A549 treated with dexamethasone at 1 μM for 4 hours (cell line): Measurements from ENCODE around the gene PLEKHN1. TPM values are rescaled to one million over a fixed set of nuclear protein-coding genes. Genes with fewer than 3 reads are reported as not detected.

Experiments
- total RNA-seq: library from RNA; stranded (reverse); fragments of 200-300 nt; extraction: Qiagen RNA extraction; gene quantifications from 5 replicates; pipeline ENCODE4 v1.2.3, GENCODE V29; 2022

PLEKHN1 gene
- 2.3 to 5.0 TPM (median 4.3 TPM) in 5 replicates for total RNA-seq

DNA sequence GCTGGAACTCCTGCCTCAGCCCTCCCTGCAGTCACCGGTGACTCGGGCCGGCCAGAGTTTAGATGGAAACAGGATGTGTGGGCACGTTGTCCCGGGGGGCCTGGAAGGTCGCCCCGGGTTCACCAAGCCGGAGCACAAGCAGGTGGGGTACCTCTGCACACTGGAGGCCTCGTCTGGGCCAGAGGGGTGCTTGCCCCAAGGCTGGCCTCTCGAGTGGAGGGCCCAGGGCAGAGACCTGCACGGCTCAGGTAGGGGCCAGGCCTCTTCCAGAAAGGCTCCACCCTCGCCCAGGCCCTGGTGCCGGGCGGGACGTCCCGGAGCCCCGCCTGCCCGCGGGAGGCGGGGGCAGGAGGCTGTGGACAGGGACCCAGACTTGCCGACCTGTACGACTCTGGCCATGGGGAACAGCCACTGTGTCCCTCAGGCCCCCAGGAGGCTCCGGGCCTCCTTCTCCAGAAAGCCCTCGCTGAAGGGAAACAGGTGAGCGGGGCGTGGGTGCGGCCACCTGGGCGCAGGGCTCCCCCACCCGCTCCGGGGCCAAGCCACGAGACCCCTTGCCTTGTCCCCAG lies at the start of gene PLEKHN1:
Gene PLEKHN1 (plus strand): TSS at position 348 of the 569 bp plus-strand sequence. CDS start 50 bp downstream, at position 398.

DNA sequence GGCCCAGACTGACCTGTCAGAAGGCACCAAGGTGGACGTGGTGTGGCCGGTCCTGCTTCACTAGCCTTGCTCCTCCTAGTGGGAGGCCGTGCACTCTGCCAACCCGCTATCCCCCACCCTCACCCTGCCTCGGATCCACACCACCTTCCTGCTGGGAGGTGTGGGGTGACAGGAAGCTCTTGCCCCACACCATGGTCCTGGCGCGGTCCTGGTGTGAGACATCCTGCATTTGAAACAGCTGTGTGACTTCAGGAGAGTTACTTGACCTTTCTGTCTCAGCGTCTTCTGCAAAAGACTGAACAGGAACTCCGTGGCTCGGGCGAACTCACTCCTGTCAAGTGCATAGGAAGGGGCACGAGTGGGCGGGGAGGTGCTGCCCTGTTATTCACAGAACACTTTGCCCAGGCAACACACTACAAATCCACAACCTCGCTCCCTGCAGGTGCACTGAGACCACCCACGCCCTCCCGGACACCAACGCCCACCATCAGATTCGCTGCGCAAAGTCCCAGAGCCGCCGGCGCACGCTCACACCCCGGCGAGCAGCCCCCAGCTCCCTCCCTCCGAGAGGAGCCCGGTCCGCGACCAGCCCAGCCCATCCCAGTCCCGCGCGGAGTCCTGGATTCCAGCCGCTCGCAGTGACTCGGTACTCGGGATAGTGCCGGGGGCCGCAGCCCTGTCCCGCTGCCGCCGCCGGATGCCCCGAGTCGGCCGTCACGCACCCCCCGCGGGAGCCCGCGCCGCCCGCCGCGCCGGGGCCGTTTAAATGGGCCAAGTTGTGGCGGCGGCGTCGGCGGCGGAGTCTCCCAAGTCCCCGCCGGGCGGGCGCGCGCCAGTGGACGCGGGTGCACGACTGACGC lies 42.9 kb upstream of the PLEKHN1 start, which contains the start of gene SAMD11:
Gene SAMD11 (plus strand): TSS at position 793 of the 860 bp plus-strand sequence. CDS start 509 bp downstream, outside the sequence.

DNA sequence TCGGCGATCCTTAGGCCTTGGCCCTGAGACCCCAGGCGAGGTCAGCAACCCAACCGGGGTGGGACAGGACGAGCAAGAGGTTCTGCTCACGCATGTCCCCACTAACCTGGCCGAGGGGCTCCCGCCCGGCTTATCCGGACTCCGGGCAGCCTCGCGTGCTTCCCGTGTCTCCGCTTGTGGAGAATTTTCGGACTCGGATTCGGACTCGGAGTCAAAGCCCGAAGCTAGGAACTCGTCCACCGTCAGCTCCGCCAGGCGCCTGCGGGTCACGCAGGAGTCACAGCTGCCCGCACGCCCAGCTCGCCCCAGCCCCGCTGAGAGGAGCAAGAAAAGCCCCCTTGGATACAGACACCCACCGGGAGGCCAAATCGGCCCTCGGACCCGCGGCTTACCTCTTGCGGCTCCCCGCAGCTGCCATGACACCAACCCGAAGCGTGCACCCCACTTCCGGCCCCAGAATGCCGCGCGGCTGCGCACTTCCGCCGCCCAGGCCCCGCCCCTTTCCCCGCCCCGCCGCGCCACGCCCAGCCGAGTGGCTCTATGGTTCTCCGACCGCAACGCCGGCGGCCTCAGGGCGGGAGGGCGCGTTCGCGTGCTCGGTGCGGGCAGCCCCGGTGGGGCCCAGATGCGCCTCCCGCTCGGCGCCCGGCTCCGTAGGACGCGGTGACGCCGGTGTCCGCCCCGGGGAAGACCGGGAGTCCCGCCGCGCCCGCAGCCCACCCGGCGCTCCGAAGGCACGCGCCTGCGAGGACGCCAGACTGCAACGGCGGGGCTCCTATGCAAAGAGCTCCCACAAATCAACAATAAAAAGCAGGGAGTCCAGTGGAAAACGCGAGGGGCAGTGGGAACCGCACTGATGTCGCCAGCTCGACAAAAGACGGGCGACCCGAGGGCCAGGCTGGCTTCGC lies 7.2 kb upstream of the PLEKHN1 start, which contains the start of gene NOC2L:
Gene NOC2L (minus strand): TSS at position 434 of the 908 bp plus-strand sequence. CDS start 16 bp downstream, at position 418.

GRCh38 chr1:960363-961131 lies 5.7 kb upstream of the PLEKHN1 start, which contains the start of gene KLHL17:
TSS of gene KLHL17 (plus strand) at chr1:960584. CDS start at chr1:960694, 110 bp downstream.

GRCh38 chr1:981955-982558 lies 15.8 kb downstream of the PLEKHN1 start, which contains the start of gene PERM1:
TSS of gene PERM1 (minus strand) at chr1:982093. CDS start at chr1:981029, 1,064 bp downstream.

GRCh38 chr1:999725-1000356 lies 33.6 kb downstream of the PLEKHN1 start, which contains the start of gene HES4:
TSS of gene HES4 (minus strand) at chr1:1000097. CDS start at chr1:999973, 124 bp downstream.

DNA sequence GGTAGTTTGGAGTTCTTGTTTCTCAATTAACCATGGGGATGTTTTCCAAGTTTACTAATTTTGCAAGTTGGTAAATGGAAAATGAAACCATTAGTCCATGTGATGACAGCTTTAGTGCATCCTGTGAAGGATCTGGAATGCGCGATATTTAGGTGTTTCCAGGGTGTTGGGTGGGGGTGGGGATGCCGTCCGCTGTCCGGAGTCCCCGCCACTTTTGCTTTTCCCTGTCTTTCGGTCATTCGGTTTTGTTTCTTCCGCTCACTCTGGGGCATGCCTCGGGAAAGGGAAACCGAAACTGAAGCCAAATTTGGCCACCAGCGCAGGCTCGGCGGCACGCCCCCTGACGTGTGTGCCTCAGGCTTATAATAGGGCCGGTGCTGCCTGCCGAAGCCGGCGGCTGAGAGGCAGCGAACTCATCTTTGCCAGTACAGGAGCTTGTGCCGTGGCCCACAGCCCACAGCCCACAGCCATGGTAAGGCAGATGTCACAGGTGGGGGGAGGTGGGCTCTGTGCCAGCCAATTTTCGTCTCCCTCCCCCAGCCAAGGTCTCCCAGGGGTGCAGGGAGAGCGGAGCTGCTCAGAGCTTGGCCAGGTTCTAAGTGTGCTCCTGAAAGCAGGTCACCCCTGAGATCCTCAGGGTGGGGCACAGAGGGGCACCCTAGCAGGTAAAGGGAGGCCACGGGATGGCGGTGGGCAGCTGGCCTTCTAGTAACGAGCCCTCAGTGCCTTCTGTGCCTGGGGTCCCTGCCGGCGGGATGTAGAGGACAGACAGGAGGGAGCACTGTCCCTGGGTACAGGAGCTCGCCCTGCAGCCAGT lies 47.0 kb downstream of the PLEKHN1 start, which contains the start of gene ISG15:
Gene ISG15 (plus strand): TSS at position 393 of the 817 bp plus-strand sequence. CDS start 77 bp downstream, at position 470.

DNA sequence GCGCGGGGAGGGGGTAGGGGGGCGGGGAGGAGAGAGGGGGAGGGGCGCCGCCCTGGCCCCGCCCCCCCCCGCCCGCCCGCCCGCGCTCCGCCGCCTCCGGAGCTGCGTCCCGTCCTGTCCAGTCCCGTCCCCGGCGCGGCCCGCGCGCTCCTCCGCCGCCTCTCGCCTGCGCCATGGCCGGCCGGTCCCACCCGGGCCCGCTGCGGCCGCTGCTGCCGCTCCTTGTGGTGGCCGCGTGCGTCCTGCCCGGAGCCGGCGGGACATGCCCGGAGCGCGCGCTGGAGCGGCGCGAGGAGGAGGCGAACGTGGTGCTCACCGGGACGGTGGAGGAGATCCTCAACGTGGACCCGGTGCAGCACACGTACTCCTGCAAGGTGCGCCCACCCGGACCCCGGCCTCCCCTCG lies 53.7 kb downstream of the PLEKHN1 start, which contains the start of gene AGRN:
Gene AGRN (plus strand): TSS at position 121 of the 405 bp plus-strand sequence. CDS start 53 bp downstream, at position 174.

Other genes with a start within 250 kb of the PLEKHN1 start
- gene SAMD11, start 42.6 kb upstream of the PLEKHN1 start, total RNA-seq = 14.2 to 22.6 TPM (median 19.7 TPM) in 5 replicates
- 63.0 to 92.6 TPM (median 88.9 TPM) in 5 replicates for gene NOC2L, start 7.2 kb upstream of the PLEKHN1 start, total RNA-seq
- gene KLHL17, start 5.9 kb upstream of the PLEKHN1 start, total RNA-seq = 5.9 to 12.9 TPM (median 11.3 TPM) in 5 replicates
- gene PERM1, start 15.6 kb downstream of the PLEKHN1 start, total RNA-seq = 0.06 to 0.17 TPM (median 0.15 TPM) in 4 of 5 replicates, not detected in the other
- gene HES4, start 33.6 kb downstream of the PLEKHN1 start, total RNA-seq = 21.4 to 44.8 TPM (median 36.2 TPM) in 5 replicates
- gene ISG15, start 47.0 kb downstream of the PLEKHN1 start, total RNA-seq = 12.2 to 17.4 TPM (median 15.9 TPM) in 5 replicates
- 56.7 to 117 TPM (median 107 TPM) in 5 replicates for gene AGRN, start 53.6 kb downstream of the PLEKHN1 start, total RNA-seq
- 0.13 to 0.20 TPM (median 0.18 TPM) in 5 replicates for gene RNF223, start 107.8 kb downstream of the PLEKHN1 start, total RNA-seq
- 8.5 to 13.5 TPM (median 12.3 TPM) in 5 replicates for gene C1orf159, start 149.6 kb downstream of the PLEKHN1 start, total RNA-seq
- gene TTLL10, start 207.4 kb downstream of the PLEKHN1 start, total RNA-seq = 0.03 TPM in 1 of 5 replicates, not detected in the others
- gene TNFRSF18, start 240.1 kb downstream of the PLEKHN1 start, total RNA-seq = 0.07 TPM in 1 of 5 replicates, not detected in the others
- 0.06 to 0.15 TPM (median 0.10 TPM) in 4 of 5 replicates, not detected in the other for gene TNFRSF4, start 247.7 kb downstream of the PLEKHN1 start, total RNA-seq